ENCODE data around the gene CHAF1B. TPM values are rescaled to one million over a fixed set of nuclear protein-coding genes. Genes with fewer than 3 reads are reported as not detected.
A peak's percentile ranks its signal among the peaks of the same experiment; 100 is the strongest.

The CHAF1B gene
- total and polyA plus RNA-seq, 8 donors = 4.1 to 11.6 (median 9.4) TPM

- DNase-seq (no peak), ATAC-seq (no peak)
- Histone ChIP-seq H3K27me3 (no peaks in the 10 kb centered on the region), H3K4me1 (no peaks in the 10 kb centered on the region), H3K4me3 (no peak overlapping the region), H3K27ac (no peak overlapping the region), H3K36me3 (peaks cover 0 to 52% of the 10 kb centered on the region in 2 donors), H3K9me3 (no peaks in the 10 kb centered on the region)
- no peak for TF ChIP-seq CTCF (IDR thresholded peaks at IDR 0.05)
- intact Hi-C loops (cut with DNase I) = no loop called here
These were observed 15.5 kb downstream of the CHAF1B start for GRCh38 chr21:36400719-36401118.

- no peaks in the 10 kb centered on the region for H3K27me3 ChIP-seq
- ATAC-seq (no peak), DNase-seq (no peak)
- no peaks in the 10 kb centered on the region for H3K9me3 ChIP-seq
- no peak overlapping the region for H3K27ac ChIP-seq
- H3K36me3 ChIP-seq = peaks cover 0 to 52% of the 10 kb centered on the region in 2 donors
- no peaks in the 10 kb centered on the region for H3K4me1 ChIP-seq
- no peak for TF ChIP-seq CTCF (IDR thresholded peaks at IDR 0.05)
- intact Hi-C loops (cut with DNase I) = no loop called here
- no peak overlapping the region for H3K4me3 ChIP-seq
These were observed 17.1 kb downstream of the CHAF1B start for GRCh38 chr21:36402339-36402738.

DNA sequence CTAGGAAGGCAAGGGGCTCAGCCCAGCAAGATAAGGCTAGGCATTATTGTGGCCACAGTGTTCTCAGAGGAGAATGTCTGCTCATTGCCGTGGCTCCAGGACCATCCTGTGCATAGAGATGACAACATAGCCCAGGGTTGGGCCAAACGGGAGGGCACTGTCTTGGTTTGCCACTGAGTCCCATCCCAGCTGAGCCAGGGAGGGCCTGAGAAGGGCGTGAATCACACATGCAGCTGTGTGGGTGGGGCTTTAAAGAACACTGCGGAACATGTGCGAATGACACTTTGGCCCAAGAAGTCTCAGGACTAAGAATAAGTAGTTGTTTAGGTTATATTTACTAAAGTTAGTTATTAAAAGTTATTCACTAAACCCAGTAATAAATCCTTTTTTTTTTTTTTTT is 18.5 kb downstream of the CHAF1B start:
- ATAC-seq = no peak
- intact Hi-C loops (cut with DNase I) = no loop called here

GRCh38 chr21:36408568-36408967 is 23.4 kb downstream of the CHAF1B start:
- Histone ChIP-seq H3K4me3 (no peak overlapping the region), H3K27me3 (no peaks in the 10 kb centered on the region), H3K27ac (no peak overlapping the region), H3K9me3 (no peaks in the 10 kb centered on the region), H3K36me3 (peaks cover 0 to 28% of the 10 kb centered on the region in 2 donors), H3K4me1 (no peaks in the 10 kb centered on the region)
- no peak for DNase-seq
- TF ChIP-seq CTCF (IDR thresholded peaks at IDR 0.05) = no peak
- peak; percentile 14 for ATAC-seq
- intact Hi-C loops (cut with DNase I) = no loop called here

More for the DNA sequence above, 18.5 kb downstream of the CHAF1B start:
- no peak for TF ChIP-seq CTCF (IDR thresholded peaks at IDR 0.05)
- Histone ChIP-seq H3K27me3 (no peaks in the 10 kb centered on the region), H3K36me3 (peaks cover 0 to 42% of the 10 kb centered on the region in 2 donors), H3K4me1 (no peaks in the 10 kb centered on the region), H3K27ac (no peak overlapping the region), H3K9me3 (no peaks in the 10 kb centered on the region), H3K4me3 (no peak overlapping the region)
- no peak for DNase-seq

DNA sequence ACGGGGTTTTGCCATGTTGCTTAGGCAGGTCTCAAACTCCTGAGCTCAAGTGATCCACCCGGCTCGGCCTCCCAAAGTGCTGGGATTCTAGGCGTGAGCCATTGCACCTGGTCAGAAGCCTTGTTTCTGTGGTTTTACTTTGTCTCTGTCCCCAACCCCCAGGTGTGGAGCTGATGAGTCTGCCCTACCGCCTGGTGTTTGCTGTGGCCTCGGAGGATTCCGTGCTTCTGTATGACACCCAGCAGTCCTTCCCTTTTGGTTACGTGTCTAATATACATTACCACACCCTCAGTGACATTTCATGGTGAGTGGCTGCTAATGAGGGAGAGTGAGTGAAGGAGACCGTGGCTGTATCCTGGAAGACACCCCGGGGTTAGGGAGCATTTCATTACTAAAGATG is 26.1 kb downstream of the CHAF1B start:
- Histone ChIP-seq H3K27ac (no peak overlapping the region), H3K4me1 (no peaks in the 10 kb centered on the region), H3K9me3 (no peaks in the 10 kb centered on the region), H3K27me3 (no peaks in the 10 kb centered on the region), H3K36me3 (peaks cover 0 to 48% of the 10 kb centered on the region in 2 donors), H3K4me3 (no peak overlapping the region)
- ATAC-seq = no peak
- intact Hi-C loops (cut with DNase I) = no loop called here
- no peak for TF ChIP-seq CTCF (IDR thresholded peaks at IDR 0.05)
- DNase-seq = no peak
